GM19238 (cell line): ENCODE results near the gene IBTK.
A peak's percentile ranks its signal among the peaks of the same experiment; 100 is the strongest.
"Not testable (repeated sequence)": the region's sequence is repeated elsewhere in the genome, so short reads cannot be mapped to it uniquely, and the experiment has no call there.

Experiments used
- DNase-seq: peaks from one replicate; pipeline ENCODE4 v3.0.0; 2011; ENCODE audit warnings: low spot score; ENCODE audit not compliant: insufficient read length

IBTK gene

DNA sequence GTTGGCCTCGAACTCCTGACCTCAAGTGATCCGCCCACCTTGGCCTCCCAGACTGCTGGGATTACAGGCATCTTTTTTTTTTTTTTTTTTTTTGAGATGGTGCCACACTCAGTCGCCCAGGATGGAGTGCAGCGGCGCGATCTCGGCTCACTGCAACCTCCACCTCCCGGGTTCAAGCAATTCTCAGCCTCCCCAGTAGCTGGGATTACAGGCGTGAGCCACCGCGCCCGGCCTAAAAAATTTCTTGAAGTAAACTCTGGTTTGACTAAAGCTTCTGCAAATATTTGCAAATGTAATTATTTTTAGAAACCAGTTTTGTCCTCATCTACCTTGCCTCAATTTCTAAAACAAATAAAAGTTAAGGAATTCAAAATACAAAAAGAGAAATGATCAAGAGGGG, 1.2 kb downstream of the IBTK start:
- no peak for DNase-seq

DNA sequence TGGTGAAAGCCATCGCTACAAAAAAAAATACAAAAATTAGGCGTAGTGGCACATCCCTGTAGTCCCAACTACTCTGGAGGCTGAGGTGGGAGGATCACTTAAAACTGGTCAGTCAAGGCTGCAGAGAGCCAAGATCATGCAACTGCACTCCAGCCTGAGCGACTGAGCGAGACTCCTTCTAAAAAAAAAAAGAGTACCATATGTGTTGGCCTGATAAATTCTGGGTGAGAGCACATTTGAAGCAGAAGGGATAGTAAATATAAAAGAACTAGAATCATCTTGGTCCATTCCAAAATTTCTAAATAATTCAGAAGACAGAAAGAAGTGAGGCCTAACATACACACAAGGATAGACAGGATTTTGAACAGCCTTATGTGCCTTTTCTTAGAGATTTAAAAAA, 2.2 kb downstream of the IBTK start:
- DNase-seq, result no peak

DNA sequence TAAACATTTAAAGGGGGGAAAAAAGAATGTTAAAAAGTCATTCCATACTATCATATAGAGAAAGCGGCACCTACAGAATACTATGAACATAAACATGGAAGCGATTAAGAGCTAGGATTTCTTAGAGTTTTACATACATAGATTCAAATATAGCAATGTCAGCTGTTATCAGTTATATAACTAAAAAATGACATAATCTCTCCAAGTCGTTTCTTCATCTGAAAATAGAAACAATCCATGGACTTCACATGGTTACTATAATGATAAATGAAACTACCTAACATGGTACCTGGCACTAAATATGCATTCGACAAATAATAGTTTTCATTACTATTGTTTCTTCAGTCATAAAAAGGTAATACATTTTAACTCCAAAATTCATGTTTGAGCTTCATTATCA, 3.7 kb downstream of the IBTK start:
- no peak for DNase-seq

DNA sequence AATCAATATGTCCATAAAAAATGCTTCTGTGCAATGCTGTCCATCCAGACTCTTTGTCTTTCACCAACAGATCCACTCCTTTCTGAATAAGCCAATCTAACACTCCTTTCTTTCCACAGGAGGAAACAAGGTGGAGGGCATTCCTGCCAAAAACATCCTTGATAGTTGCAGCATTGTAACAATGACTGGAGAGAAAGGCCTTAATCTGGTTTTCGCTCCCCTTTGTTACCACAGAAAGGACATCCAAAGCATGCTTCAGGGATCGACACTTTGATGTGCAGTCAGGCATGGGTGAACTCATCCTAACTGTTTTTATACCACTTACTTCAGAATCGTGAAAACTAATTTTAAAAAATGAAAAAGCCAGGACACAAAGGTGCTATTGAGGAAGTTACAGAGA, 7.4 kb downstream of the IBTK start:
- DNase-seq, result no peak

DNA sequence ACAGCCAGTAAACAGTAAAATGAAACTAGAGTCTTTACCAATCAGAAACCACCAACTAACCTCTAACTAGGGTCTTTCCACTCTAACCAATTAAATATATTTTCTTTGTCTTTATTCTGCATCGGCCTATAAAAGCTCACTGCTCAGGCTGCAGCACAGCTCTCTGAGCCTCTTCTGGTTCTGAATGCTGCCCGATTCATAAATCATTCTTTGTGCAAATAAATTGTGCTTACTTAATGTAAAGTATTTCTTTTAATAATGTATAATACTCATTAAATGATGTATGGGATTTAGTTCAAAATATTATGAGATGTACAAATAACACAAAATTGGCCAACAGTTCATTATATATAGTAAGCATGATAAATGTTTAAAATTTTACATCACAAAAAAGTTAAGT, 7.9 kb downstream of the IBTK start:
- no peak for DNase-seq

DNA sequence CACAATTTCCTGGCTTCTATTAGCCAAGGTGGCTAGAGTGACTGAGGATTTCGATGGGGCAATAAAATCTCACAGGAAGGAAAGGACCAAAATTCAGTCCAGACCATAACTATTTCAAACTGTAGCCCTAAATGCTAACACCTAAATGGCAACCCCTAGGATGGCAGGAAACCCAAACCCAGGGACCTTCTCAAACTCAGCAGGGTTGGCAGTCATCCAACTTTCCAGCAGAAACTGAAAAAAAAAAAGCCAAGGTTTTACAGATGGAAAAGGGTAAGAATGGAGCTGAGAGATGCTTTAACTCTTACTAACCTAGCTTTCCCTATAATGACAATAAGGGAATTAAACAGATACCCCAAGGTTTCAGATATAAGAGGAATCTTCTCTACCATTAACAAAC, 10.5 kb downstream of the IBTK start:
- DNase-seq, result no peak

DNA sequence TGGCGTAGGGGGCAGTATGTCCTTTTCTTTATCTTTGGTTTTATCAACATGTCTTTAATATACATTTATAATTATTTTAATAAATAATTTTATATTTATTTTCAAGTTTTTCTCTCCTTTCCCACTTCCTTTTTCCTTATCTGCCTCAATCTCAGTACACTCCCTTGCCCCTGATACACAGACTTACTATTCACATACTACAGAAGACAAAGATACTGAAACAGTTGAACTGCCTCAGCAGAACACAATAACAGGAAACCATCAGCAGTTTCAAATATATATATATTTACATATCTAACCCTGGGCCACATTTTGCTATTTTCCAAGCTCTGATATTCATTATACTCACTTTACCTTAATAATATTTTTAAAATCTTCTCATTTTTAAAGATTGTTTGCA, 19.8 kb downstream of the IBTK start:
- DNase-seq, result peak; percentile 10

DNA sequence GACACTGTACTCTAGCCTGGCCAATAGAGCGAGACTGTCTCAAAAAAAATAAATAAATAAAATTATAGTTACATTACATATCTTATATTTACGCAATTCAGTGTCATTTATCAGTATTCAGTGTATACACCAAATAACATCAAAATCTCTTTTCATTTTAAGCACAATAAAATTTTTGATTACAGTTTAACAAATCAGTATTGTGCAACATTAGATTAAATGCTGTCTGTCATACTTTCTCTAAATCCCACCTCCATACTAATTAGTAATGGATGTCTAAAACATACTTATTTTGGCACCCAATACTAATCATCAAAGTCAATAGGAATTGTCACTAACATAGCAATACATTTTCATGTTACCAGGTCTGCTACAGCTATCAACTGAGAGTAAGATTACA, 27.4 kb downstream of the IBTK start:
- no peak for DNase-seq

DNA sequence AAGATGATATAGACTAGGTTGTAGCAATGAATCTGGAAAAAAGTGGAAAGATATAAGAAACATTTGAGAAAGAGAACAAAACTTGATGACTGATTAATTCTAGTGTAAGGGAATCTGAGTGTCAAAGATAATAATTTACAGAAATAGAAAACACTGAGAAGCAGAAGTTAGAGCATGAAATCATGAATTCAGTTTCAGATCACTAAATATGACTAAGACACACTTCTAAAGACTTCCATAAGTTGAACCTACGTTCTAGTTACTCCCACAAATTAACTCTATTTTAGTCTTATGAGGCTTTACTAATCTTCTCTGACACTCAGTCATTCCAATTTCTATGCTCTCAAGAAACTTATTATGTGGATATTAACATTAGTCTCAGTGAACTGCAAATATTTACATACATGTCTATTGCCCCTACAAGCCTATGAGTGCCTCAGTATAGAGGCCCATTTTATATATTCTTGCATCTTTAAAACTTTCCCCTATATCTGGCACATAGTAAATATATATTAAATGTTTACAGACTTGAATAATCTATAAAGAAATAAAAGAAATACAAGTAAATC, 30.4 kb downstream of the IBTK start:
- DNase-seq, result no peak

DNA sequence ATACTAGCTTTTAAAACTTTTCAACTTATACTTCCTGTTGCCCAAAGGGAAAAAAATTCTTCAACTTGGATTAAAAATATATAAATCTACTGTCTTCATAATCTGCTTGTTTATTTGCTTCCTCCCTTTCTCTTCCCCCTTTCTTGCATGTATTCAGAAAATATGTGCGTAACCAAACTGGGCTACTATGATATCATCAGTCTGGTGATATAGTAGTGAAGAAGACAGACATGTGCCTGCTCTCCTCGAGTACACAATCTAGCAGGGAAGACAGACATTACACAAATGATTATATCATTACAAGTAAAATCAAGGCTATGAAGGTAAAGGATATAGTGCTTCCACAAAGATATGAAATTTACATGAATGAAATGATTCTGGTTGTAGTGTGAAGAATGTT, 31.0 kb downstream of the IBTK start:
- DNase-seq, result no peak

DNA sequence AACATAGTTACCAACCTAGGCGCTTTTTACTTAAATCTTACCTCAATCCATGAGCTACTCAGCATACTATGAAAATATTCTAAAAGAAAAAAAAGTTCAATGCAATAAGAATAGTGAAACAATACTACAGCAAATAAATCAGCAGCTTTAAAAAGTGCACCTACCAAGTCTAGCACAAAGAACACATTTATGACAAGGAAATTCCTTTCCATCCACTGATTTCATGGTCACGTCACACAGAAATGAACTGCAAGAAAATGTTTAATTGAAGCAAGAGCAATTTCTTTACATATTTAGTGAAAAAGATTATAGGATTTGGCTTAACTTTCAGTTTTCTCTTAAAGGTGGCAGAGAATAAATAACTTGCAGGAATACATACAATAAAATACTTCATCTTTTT, 36.2 kb downstream of the IBTK start:
- no peak for DNase-seq

DNA sequence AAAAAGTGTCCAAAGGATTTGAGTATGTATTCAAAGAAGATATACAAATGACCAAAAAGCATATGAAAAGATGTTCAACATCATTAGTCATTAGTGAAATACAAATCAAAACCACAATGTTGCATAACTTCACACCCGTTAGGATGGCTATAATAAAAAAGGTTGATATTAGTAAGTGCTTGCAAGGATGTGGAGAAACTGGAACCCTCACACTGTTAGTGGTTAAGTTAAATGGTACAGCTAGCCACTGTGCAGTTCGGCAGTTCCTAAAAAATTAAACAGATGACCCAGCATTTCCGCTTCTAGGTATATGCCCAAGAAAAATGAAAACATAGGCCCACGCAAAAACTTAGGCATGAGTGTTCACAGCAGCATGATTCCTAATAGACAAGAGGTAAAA, 38.6 kb downstream of the IBTK start:
- DNase-seq, result no peak

DNA sequence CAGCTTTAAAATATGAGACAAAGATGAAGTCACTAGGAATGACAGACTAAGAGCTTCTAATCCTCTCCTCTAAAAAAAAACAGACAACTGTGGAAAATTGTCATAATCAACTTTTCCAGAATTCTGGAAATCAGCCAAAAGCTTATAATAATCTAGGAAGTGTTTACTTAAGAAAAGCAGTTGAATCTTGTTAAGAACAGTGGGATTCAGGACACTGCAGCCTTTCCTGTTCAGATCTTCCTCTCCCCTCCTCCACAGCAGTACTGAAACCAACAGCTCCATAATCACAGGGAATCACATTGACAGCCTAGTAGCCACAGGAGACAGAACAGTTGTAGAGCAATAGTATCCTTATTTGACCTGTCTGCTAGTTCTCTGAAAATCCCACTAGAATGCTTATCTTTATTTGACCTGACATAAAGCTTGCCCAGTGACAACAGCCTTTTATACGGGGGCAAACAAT, 41.6 kb downstream of the IBTK start:
- DNase-seq, result no peak

DNA sequence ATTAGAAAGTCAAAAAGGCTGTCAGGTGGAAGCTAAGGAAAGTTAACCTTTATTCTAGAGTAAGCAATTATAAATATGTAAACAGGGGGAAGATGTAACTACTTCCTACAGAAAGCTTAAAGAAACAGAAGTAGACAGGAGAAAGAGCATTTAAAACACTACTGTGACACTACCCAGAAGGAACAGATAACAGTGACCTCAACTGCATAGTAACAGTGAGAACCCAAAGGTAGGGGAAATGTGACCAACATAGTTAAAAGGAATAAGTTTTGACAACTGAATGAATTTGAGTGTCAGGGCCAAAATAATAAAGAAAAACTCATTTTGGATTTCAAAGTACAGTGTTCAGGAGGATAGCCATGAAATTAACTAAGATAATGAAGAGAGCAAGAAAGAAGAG, 43.5 kb downstream of the IBTK start:
- DNase-seq, result no peak

DNA sequence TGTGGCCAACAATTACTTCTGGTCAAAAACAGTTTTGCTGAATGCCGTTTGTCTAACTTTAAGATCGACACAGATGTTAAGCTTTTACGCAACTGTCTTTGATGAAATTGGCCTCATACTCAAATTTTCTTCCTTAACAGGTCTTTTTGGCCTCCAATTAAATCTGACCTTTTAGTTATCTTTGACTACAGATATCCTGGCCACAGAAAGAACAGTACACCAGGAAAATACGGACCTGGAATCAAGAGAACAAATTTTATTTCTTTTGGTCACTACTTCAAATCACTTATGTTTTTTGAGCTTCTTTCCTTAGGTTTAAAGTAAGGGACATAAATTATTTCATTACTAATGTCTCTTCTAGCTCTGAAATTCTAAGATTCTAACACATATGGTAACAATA, 49.8 kb downstream of the IBTK start:
- no peak for DNase-seq

DNA sequence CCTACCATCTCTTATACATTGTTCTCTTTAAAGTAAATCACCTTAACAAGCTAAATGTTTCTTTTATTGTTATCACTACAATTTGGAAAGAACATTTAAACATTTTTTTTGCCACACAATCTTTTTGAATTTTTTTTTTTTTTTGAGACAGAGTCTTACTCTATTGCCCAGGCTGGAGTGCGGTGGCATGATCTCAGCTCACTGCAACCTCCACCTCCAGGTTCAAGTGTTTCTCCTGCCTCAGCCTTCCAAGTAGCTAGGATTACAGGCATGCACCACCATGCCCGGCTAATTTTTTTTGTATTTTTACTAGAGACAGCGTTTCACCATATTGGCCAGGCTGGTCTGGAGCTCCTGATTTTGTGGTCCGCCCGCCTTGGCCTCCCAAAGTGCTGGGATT, 50.3 kb downstream of the IBTK start:
- not testable (repeated sequence) for DNase-seq

DNA sequence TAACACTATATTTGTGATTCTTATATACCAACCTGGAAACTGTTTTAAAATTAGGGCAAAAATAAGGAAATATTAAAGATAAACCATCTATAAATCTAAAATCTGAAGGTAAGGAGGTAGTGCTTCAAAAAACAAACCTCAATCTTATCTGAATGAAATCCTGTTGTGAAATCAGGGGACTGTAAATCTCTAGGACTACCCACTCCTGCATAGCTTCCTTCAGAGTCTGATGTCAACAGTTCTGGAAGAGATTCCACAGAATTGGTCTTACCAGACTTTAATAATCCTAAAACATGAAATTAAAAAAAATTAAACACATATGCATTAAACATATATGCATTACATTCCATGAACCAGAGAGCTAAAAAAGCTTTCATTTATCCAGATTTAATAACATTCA, 51.4 kb downstream of the IBTK start:
- no peak for DNase-seq

DNA sequence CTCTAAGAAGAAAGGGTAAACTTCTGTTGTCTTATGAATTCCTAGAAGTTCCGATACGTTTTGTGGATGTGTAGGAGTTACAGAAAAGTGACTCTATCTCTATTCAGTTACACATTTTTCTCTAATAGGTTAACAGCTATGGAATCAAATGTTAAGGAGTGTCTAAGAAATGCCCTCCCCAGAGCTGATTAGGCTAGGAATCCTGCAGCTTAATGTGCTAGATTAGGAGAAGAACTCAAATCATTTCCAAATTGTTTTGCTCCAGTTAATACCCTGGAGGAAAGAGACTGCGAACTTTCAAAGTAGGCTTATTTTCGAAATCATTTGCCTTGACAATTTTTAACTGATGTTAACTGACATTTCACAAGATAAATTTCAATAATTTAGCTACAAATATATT, 51.9 kb downstream of the IBTK start:
- no peak for DNase-seq

DNA sequence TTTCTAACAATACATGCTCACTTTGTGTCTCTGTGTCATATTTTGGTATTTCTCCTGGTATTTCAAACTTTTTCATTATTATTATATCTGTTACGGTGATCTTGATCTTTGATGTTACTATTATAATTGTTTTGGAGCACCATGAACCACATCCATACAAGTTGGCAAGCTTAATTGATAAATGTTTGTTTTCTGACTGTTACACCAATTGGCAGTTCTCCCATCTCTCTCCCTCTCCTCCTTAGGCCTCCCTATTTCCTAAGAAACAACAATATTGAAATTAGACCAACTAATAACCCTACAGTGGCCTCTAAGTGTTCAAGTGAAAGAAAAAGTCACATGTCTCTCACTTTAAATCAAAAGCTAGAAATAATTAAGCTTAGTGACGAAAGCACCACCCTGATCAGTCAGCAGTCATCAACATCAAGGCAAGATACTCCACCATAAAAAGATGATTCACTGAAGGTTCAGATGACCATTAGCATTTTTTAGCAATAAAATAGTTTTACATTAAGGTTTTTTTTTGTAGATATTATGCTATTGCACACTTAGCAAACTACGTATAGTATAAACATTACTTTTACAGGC, 61.5 kb downstream of the IBTK start:
- no peak for DNase-seq

DNA sequence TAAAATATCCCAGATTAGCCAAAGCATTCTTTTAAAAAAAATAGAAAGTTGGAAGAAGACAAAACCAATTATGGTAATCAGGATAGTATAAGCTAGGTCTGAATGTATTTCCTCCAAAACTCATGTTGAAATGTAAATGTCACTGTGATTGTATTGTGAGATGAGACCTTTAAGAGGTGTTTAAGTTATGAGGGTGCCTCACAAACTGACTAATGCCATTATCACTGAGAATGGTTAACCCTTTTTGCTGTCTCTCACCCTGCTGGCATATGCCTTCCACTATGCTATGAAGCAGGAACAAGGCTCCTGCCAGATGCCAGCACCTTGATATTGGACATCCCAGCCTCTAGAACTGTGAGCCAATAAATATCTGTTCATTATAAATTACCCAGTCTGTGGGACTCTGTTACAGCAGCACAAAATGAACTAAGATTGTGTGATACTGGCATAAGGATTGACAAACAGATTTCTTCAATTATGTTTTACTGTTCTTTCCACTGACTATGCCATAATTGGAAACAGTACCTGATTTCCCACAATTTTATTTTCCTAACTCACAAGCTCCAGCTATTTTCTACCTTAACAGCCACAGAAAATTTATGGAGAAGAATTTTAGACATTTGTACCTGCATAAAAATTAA, 63.8 kb downstream of the IBTK start:
- DNase-seq, result no peak

DNA sequence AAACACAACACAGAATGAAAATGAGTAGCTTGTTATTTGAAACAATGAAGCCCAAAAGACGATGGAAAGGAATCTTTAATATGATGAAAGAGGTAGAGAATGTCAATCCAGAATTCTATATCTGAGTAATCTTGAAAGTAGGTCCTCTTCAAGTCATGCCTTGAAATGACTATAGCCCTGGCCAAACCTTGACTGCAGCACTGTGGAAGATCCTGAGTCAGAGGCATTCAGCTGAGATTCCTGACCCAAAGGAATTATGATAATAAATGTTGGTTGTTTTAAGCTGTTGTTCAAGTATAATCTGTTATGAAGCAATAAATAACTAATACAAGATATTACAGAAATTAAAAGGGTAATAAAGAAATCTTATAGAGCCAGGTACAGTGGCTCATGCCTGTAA, 64.8 kb downstream of the IBTK start:
- no peak for DNase-seq

DNA sequence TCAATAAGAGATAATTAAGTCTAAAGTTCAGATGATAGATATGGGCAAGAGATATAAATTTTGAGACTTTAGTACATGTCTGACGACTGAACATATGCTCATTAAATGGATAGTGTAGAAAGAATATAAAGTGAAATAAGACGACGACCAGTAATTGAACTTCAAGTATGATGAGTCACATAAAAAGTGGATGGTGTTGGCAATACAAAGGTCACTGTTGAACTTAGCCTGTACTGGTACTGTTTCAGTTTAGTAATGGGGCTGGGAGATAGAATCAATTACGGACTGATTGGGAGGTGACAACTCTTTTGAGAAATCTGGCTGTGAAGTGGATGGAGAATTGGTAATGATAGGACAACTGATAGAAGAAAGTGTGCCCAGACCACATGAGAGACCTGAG, 68.1 kb downstream of the IBTK start:
- no peak for DNase-seq

DNA sequence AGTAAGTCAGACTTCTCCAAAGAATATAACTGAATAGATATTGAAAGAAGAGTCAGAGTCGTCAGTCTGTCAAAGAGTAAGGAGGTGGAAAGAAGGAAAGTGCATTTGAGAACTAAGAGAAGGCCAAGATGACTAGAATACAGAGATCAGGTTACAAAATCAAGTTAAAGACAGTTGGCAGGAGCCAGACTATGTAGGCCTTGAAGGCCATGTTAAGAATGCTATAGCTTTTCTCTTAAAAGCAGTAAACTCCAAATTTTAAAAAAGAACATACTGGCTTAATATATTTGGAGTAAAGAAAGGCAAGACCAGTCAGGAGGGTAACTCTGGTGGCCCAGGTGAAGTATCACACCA, 68.8 kb downstream of the IBTK start:
- no peak for DNase-seq
